Measurements from ENCODE around the gene HMGN4. TPM values are rescaled to one million over a fixed set of nuclear protein-coding genes. Genes with fewer than 3 reads are reported as not detected.
A peak's percentile ranks its signal among the peaks of the same experiment; 100 is the strongest.

HMGN4 gene
- total and polyA plus RNA-seq, 9 of the 15 experiments (the other 6 are each of a cell fraction or from before 2014, with no cell fraction given) = 35.4 to 134 (median 94.1) TPM

DNA sequence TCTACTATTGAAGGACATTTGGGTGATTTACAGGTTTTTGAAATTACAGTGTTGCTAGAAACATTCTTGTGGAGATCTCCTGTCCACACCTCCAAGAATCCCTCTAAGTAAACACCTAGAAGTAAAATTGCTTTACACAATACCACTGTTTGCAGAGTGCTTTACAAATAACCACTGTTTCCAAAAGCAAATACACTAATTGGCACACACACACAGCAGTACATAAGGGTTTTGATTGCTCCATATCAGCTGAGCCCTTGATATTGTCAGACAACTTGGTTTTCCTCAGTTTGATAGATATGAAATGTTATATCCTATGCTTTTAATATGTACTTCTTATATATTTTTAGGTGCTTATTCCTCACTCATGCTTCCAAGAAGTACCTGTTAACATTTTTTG is 6.3 kb downstream of the HMGN4 start (continued):
- no peak for TF ChIP-seq KLF13 (tag; IDR thresholded peaks at IDR 0.05; ENCODE audit: borderline replicate concordance, low read depth)
- TF ChIP-seq RFX1 (IDR thresholded peaks at IDR 0.05) = no peak
- no peak for TF ChIP-seq CEBPB (tag; IDR thresholded peaks at IDR 0.05)

DNA sequence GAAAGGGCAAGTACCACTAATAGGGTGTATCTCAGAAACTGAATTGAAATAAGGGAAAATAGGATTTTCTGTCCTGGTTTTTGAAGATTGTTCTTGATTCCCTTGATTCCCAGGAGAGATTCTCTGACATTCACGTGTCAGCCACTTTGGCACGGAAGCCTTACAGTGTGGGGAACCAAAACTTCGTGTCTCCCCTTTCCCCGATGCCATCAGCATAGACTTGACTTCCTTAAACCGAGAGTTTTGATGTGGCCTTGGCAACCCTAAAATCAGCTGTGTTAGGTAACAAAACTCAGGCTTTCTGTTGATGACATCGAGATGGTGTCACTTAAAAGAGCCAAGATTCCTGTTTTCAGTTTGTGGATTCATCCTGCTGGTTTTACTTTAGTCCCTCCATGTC is 7.5 kb downstream of the HMGN4 start:
- ChIA-PET CTCF (ENCODE audit: low intra/inter-chr PET ratio) (no interaction called here), POLR2A (interaction anchor here (1.4 to 2.1 kb wide), 5 partner anchors 8 to 200 kb away, joined by 3 to 5 read pairs (median 4); no protein-coding TSS in a partner anchor)
- Histone ChIP-seq H3K27me3 (ENCODE audit: control insufficient read depth in 2 of 2, insufficient read depth in 2 of 2, low read length in 2 of 2) (no peaks in the 10 kb centered on the region), H3K79me2 (ENCODE audit: control insufficient read depth, insufficient read depth, low read length) (peaks cover 27% of the 10 kb centered on the region), H3K4me1 (replicated peaks in 1 of 2; ENCODE audit: control insufficient read depth in 2 of 2, insufficient read depth in 2 of 2, low read length in 2 of 2) (peaks cover 0 to 4% of the 10 kb centered on the region in 2 experiments; a peak in 2 of 5 replicates), H3K9ac (ENCODE audit: insufficient read depth in 1 of 2, low read depth in 2 of 2, low read length in 2 of 2) (no peak overlapping the region), H3K36me3 (ENCODE audit: control insufficient read depth, insufficient read depth, low read length) (peaks cover 51% of the 10 kb centered on the region), H3K4me2 (ENCODE audit: insufficient read depth, low read length) (no peak overlapping the region), H3K4me3 (no peak overlapping the region), H4K20me1 (replicated peaks; ENCODE audit: control insufficient read depth, insufficient read depth, low read length) (no peaks in the 10 kb centered on the region), H3K9me3 (replicated peaks; ENCODE audit: control insufficient read depth, insufficient read depth, low read depth, low read length) (no peaks in the 10 kb centered on the region), H2AFZ (ENCODE audit: low read depth, low read length) (no peak overlapping the region), H3K27ac (ENCODE audit: extremely low read depth, low read depth, low read length) (no peak overlapping the region), H3K9me1 (ENCODE audit: control insufficient read depth, insufficient read depth, low read length) (no peaks in the 10 kb centered on the region)
- TF ChIP-seq, protein P1, sequence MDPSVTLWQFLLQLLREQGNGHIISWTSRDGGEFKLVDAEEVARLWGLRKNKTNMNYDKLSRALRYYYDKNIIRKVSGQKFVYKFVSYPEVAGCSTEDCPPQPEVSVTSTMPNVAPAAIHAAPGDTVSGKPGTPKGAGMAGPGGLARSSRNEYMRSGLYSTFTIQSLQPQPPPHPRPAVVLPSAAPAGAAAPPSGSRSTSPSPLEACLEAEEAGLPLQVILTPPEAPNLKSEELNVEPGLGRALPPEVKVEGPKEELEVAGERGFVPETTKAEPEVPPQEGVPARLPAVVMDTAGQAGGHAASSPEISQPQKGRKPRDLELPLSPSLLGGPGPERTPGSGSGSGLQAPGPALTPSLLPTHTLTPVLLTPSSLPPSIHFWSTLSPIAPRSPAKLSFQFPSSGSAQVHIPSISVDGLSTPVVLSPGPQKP (CRISPR knock-in tag; IDR thresholded peaks at IDR 0.05) = no peak
- TF ChIP-seq GATA2 (CRISPR knock-in tag; IDR thresholded peaks at IDR 0.05) (no peak), PRDM10 (IDR thresholded peaks at IDR 0.05; ENCODE audit: partially characterized antibody) (peak; percentile 51)
- in situ Hi-C loops (cut with MboI) = no loop called here
- 73% methylated on average over 6 of the region's 6 CpGs for WGBS (ENCODE audit: insufficient coverage, low coverage, missing lambda C conversion rate)
- intact Hi-C loops (cut with micrococcal nuclease) = no loop called here
- ATAC-seq = no peak
- no peak for DNase-seq (ENCODE audit: extremely low read depth in 1 of 4, low spot score in 3 of 4)
- no TSS peak for BruUV-seq (replicated peaks)
- no peak for FAIRE-seq

All from K562 (cell line).